GM21717 (cell line): ENCODE results near the gene UNC13C.
"Not testable (repeated sequence)": the region's sequence is repeated elsewhere in the genome, so short reads cannot be mapped to it uniquely, and the experiment has no call there.

Source experiments
- ATAC-seq: cut with Tn5 transposase; IDR thresholded peaks from one replicate; pipeline ENCODE4 v1.9.1; 2021; ENCODE audit warnings: mild to moderate bottlenecking, moderate library complexity; ENCODE audit not compliant: unreplicated experiment

Gene UNC13C

GRCh38 chr15:54428596-54428995, 450.4 kb downstream of the UNC13C start:
- ATAC-seq: no peak

- ATAC-seq: not testable (repeated sequence)
These were observed 472.0 kb downstream of the UNC13C start for GRCh38 chr15:54450288-54450687.

GRCh38 chr15:54456413-54456812, 478.2 kb downstream of the UNC13C start:
- no peak for ATAC-seq

GRCh38 chr15:54462511-54462913, 484.3 kb downstream of the UNC13C start:
- no peak for ATAC-seq

- no peak for ATAC-seq
These were observed 503.6 kb downstream of the UNC13C start for GRCh38 chr15:54481819-54482218.

- no peak for ATAC-seq
These were observed 504.0 kb downstream of the UNC13C start for GRCh38 chr15:54482251-54482650.

GRCh38 chr15:54500330-54500729, 522.1 kb downstream of the UNC13C start:
- ATAC-seq: no peak

GRCh38 chr15:54502416-54503075, 524.3 kb downstream of the UNC13C start:
- ATAC-seq: no peak

GRCh38 chr15:54504695-54505094, 526.5 kb downstream of the UNC13C start:
- no peak for ATAC-seq

- ATAC-seq: no peak
These were observed 528.8 kb downstream of the UNC13C start for GRCh38 chr15:54506977-54507524.

- no peak for ATAC-seq
These were observed 536.4 kb downstream of the UNC13C start for GRCh38 chr15:54514601-54515000.

- no peak for ATAC-seq
These were observed 537.7 kb downstream of the UNC13C start for GRCh38 chr15:54515664-54516582.

- ATAC-seq: no peak
These were observed 539.1 kb downstream of the UNC13C start for GRCh38 chr15:54517366-54517765.

- ATAC-seq: no peak
These were observed 540.1 kb downstream of the UNC13C start for GRCh38 chr15:54518156-54518882.

GRCh38 chr15:54519577-54519976, 541.3 kb downstream of the UNC13C start:
- ATAC-seq: peak; percentile 82

GRCh38 chr15:54520616-54521015, 542.4 kb downstream of the UNC13C start:
- ATAC-seq: no peak

GRCh38 chr15:54521206-54521605, 543.0 kb downstream of the UNC13C start:
- no peak for ATAC-seq

- no peak for ATAC-seq
These were observed 549.8 kb downstream of the UNC13C start for GRCh38 chr15:54528021-54528420.

- no peak for ATAC-seq
These were observed 562.5 kb downstream of the UNC13C start for GRCh38 chr15:54540721-54541120.

GRCh38 chr15:54547491-54547890, 569.2 kb downstream of the UNC13C start:
- no peak for ATAC-seq

- no peak for ATAC-seq
These were observed 572.7 kb downstream of the UNC13C start for GRCh38 chr15:54550954-54551353.
